HCT116 (cell line): ENCODE results near the gene TNFRSF14. TPM values are rescaled to one million over a fixed set of nuclear protein-coding genes. Genes with fewer than 3 reads are reported as not detected.

Source experiments
- ATAC-seq: fragments of 200-7000 bp; cut with Tn5 transposase; 2 replicates; pipeline ENCODE4 v1.9.1; 2020; ENCODE audit warnings: mild to moderate bottlenecking, moderate library complexity
- BruUV-seq: library from RNA; stranded (reverse); fragments of 400-500 nt; replicated peaks from 2 replicates; lab custom pipeline; 2021; lab: Mats Ljungman, UMichigan
- CTCF ChIA-PET: fragments of 300-600 bp; sonication (Branson Sonifier 250); formaldehyde crosslinking; loops from one replicate; lab custom pipeline; 2021; ENCODE audit warnings: antibody characterized with exemption; lab: Charles Lee
- POLR2A ChIA-PET: fragments of 300-600, 350-600 bp; sonication (Branson Sonifier 250); formaldehyde crosslinking; loops from one replicate; lab custom pipeline; 2021; ENCODE audit warnings: antibody characterized with exemption; lab: Charles Lee
- RAD21 ChIA-PET, 2 experiments: fragments of 300-600 bp; sonication (Branson Sonifier 250); formaldehyde crosslinking; loops; one replicate each; lab custom pipeline; 2023; ENCODE audit warnings: low total read pairs in 2 of 2; ENCODE audit not compliant: uncharacterized antibody in 2 of 2, unreplicated experiment in 2 of 2, low non-redundant PET in 1 of 2; lab: Charles Lee
- DNase-seq: peaks from one replicate; pipeline ENCODE4 v3.0.0-alpha.2; 2010; ENCODE audit warnings: low read depth, low spot score
- H2AFZ ChIP-seq: fragments of 200-600 bp; shearing (Covaris generic), sonication (generic); 2 replicates; pipeline ENCODE4 v1.6.1; 2017; ENCODE audit warnings: low read depth, mixed run types, mixed read lengths, antibody characterized with exemption, low read length; ENCODE audit not compliant: poor library complexity, severe bottlenecking
- H3K27ac ChIP-seq: 2 replicates; pipeline ENCODE4 v1.5.1; 2012; ENCODE audit warnings: low read depth, low read length
- H3K27me3 ChIP-seq: fragments of 200-600 bp; sonication (generic); 2 replicates; pipeline ENCODE4 v1.6.1; 2016; ENCODE audit warnings: mixed run types, low read length, mixed read lengths; ENCODE audit not compliant: insufficient read depth
- H3K36me3 ChIP-seq, 2 experiments: fragments of 200-500 bp in 1 of 2; fragments of 200-600 bp in 1 of 2; sonication (Bioruptor generic) in 1 of 2; sonication (generic) in 1 of 2; 2 replicates each; pipeline versions ENCODE4 v1.5.1 to v1.6.1; 2014 to 2016; ENCODE audit warnings: low read length in 2 of 2, inconsistent platforms in 1 of 2, mixed read lengths in 1 of 2, mixed run types in 1 of 2; ENCODE audit not compliant: insufficient read depth in 2 of 2, control insufficient read depth in 1 of 2
- H3K4me1 ChIP-seq, 2 experiments: fragments of 200-600 bp in 1 of 2; sonication (generic) in 1 of 2; 2 replicates each; pipeline versions ENCODE4 v1.5.1 to v1.6.1; 2012 to 2017; ENCODE audit warnings: low read length in 2 of 2, inconsistent platforms in 1 of 2, mild to moderate bottlenecking in 1 of 2, mixed read lengths in 1 of 2, mixed run types in 1 of 2, moderate library complexity in 1 of 2; ENCODE audit not compliant: insufficient read depth in 2 of 2, control insufficient read depth in 1 of 2
- H3K4me2 ChIP-seq: fragments of 200-600 bp; sonication (generic); 2 replicates; pipeline ENCODE4 v1.6.1; 2017; ENCODE audit warnings: mixed run types, low read length, mixed read lengths
- H3K4me3 ChIP-seq, 2 experiments: fragments of 200-600 bp in 1 of 2; sonication (generic) in 1 of 2; replicated peaks in 1 of 2; 2 replicates each; pipeline ENCODE4 v1.5.1; 2011 to 2016; ENCODE audit warnings: low read length in 2 of 2, control low read depth in 1 of 2, low read depth in 1 of 2, mild to moderate bottlenecking in 1 of 2, mixed read lengths in 1 of 2, mixed run types in 1 of 2
- H3K79me2 ChIP-seq: fragments of 200-600 bp; sonication (generic); 2 replicates; pipeline ENCODE4 v1.6.1; 2017; ENCODE audit warnings: mild to moderate bottlenecking, mixed run types, low read length, moderate library complexity, mixed read lengths; ENCODE audit not compliant: insufficient read depth
- H3K9ac ChIP-seq: fragments of 200-600 bp; sonication (generic); 2 replicates; pipeline ENCODE4 v1.6.1; 2016; ENCODE audit warnings: low read length, mixed read lengths
- H3K9me2 ChIP-seq: fragments of 200-600 bp; sonication (generic), shearing (Covaris generic); 2 replicates; pipeline ENCODE4 v1.6.1; 2017; ENCODE audit warnings: mixed run types, mild to moderate bottlenecking, moderate library complexity; ENCODE audit not compliant: insufficient read depth
- H3K9me3 ChIP-seq, 2 experiments: fragments of 200-500 bp in 1 of 2; fragments of 200-600 bp in 1 of 2; sonication (Bioruptor generic) in 1 of 2; sonication (generic) in 1 of 2; 2 replicates each; pipeline ENCODE4 v1.6.1; 2014 to 2017; ENCODE audit warnings: low read length in 2 of 2, mixed read lengths in 2 of 2, inconsistent platforms in 1 of 2, low read depth in 1 of 2, mild to moderate bottlenecking in 1 of 2, mixed run types in 1 of 2, moderate library complexity in 1 of 2; ENCODE audit not compliant: control insufficient read depth in 1 of 2, insufficient read depth in 1 of 2
- H4K20me1 ChIP-seq: fragments of 200-600 bp; sonication (generic), shearing (Covaris generic); 2 replicates; pipeline ENCODE4 v1.6.1; 2017; ENCODE audit warnings: mixed run types, mild to moderate bottlenecking, moderate library complexity; ENCODE audit not compliant: insufficient read depth
- ATF3 ChIP-seq: IDR thresholded peaks from 2 replicates; pipeline ENCODE4 v1.6.1; 2012
- CBX3 ChIP-seq: IDR thresholded peaks from 2 replicates; pipeline ENCODE4 v1.6.1; 2012; ENCODE audit warnings: low read depth
- CEBPB ChIP-seq: IDR thresholded peaks from 2 replicates; pipeline ENCODE4 v1.6.1; 2012; ENCODE audit warnings: low read depth
- CTCF ChIP-seq, 3 experiments: fragments of 200-600 bp in 1 of 3; sonication (generic) in 1 of 3; IDR thresholded peaks in 2 of 3; conservative IDR thresholded peaks in 1 of 3; 2 replicates each; pipeline ENCODE4 v1.5.1; 2012 to 2017; ENCODE audit warnings: low read depth in 2 of 3, low read length in 2 of 3, antibody characterized with exemption in 1 of 3, borderline replicate concordance in 1 of 3, control low read depth in 1 of 3, mild to moderate bottlenecking in 1 of 3, mixed read lengths in 1 of 3, mixed run types in 1 of 3, moderate library complexity in 1 of 3; ENCODE audit not compliant: insufficient read depth in 1 of 3
- EGR1 ChIP-seq: IDR thresholded peaks from 2 replicates; pipeline ENCODE4 v1.6.1; 2012; ENCODE audit warnings: low read depth
- EZH2 ChIP-seq: fragments of 200-600 bp; sonication (generic); IDR thresholded peaks from 2 replicates; pipeline ENCODE4 v1.6.1; 2017; ENCODE audit warnings: antibody characterized with exemption, mixed run types
- EZH2phosphoT487 ChIP-seq: fragments of 200-600 bp; IDR thresholded peaks from 2 replicates; pipeline ENCODE4 v1.6.1; 2018; ENCODE audit warnings: antibody characterized with exemption, borderline replicate concordance
- JUND ChIP-seq: IDR thresholded peaks from 2 replicates; pipeline ENCODE4 v1.6.1; 2012
- MAX ChIP-seq: IDR thresholded peaks from 2 replicates; pipeline ENCODE4 v1.6.1; 2012
- POLR2A ChIP-seq: IDR thresholded peaks from 2 replicates; pipeline ENCODE4 v1.7.0; 2011; ENCODE audit warnings: borderline replicate concordance; ENCODE audit not compliant: insufficient read depth, insufficient read length; ENCODE audit errors: extremely low read depth
- SP1 ChIP-seq: IDR thresholded peaks from 2 replicates; pipeline ENCODE4 v1.6.1; 2012; ENCODE audit warnings: low read depth
- SRF ChIP-seq: IDR thresholded peaks from 2 replicates; pipeline ENCODE4 v1.6.1; 2012; ENCODE audit warnings: low read depth
- TCF7L2 ChIP-seq: IDR thresholded peaks from 2 replicates; pipeline ENCODE4 v1.7.0; 2011; ENCODE audit warnings: borderline replicate concordance, inconsistent platforms; ENCODE audit not compliant: insufficient read depth, insufficient read length; ENCODE audit errors: extremely low read depth
- YY1 ChIP-seq: IDR thresholded peaks from 2 replicates; pipeline ENCODE4 v1.6.1; 2011; ENCODE audit warnings: low read length, low read depth, moderate library complexity, mild to moderate bottlenecking; ENCODE audit not compliant: insufficient replicate concordance; ENCODE audit errors: extremely low read depth
- ZBTB33 ChIP-seq: IDR thresholded peaks from 2 replicates; pipeline ENCODE4 v1.6.1; 2011; ENCODE audit warnings: mild to moderate bottlenecking, low read length, moderate library complexity; ENCODE audit not compliant: insufficient replicate concordance; ENCODE audit errors: extremely low read depth
- ZNF274 ChIP-seq: fragments of 200-500 bp; sonication (Bioruptor generic); IDR thresholded peaks from 2 replicates; pipeline ENCODE4 v1.6.1; 2014; ENCODE audit warnings: mild to moderate bottlenecking, low read depth, low read length, inconsistent platforms
- intact Hi-C: fragments of 100-400 bp; cut with micrococcal nuclease; formaldehyde crosslinking; loops from 2 replicates; pipeline ENCODE4 v1.10.0; 2022
- total RNA-seq: library from RNA; stranded (reverse); gene quantifications from one replicate; pipeline ENCODE4 v1.2.1, GENCODE V29; 2021; ENCODE audit not compliant: unreplicated experiment

Gene TNFRSF14
- total RNA-seq, 1 experiment from 2014 or later: 0.66 TPM

GRCh38 chr1:2538376-2538775 is 17.8 kb upstream of the TNFRSF14 start:
- TF ChIP-seq EZH2 (no peak), YY1 (no peak), JUND (no peak), POLR2A (no peak), ZNF274 (no peak), EGR1 (no peak), SRF (no peak), TCF7L2 (no peak), SP1 (no peak), CEBPB (no peak), CBX3 (no peak), MAX (no peak), EZH2phosphoT487 (no peak), CTCF (IDR thresholded peaks at IDR 0.05 in 2 of 3, conservative IDR thresholded peaks at IDR 0.05 in 1 of 3; ENCODE audit: borderline replicate concordance in 1 of 3, insufficient read depth in 1 of 3, low read depth in 2 of 3, low read length in 2 of 3) (no peak), ZBTB33 (no peak), ATF3 (no peak)
- no TSS peak for BruUV-seq
- H3K79me2 ChIP-seq: no peaks in the 10 kb centered on the region
- no peak overlapping the region for H3K27ac ChIP-seq
- H3K27me3 ChIP-seq: no peaks in the 10 kb centered on the region
- H3K9ac ChIP-seq: no peak overlapping the region
- peaks cover 12 to 31% of the 10 kb centered on the region in 2 experiments; a peak in 3 of 4 replicates for H3K4me1 ChIP-seq
- no peak overlapping the region for H3K4me2 ChIP-seq
- no peak overlapping the region for H2AFZ ChIP-seq
- ATAC-seq: no peak
- H3K9me2 ChIP-seq: no peaks in the 10 kb centered on the region
- CTCF ChIA-PET: no interaction called here
- no peaks in the 10 kb centered on the region for H4K20me1 ChIP-seq
- DNase-seq: no peak
- intact Hi-C loops: no loop called here
- no peak overlapping the region for H3K4me3 ChIP-seq
- POLR2A ChIA-PET: no interaction called here
- no peaks in the 10 kb centered on the region for H3K9me3 ChIP-seq
- H3K36me3 ChIP-seq: no peaks in the 10 kb centered on the region
- RAD21 ChIA-PET: no interaction called here
